Measurements from ENCODE around the gene AGTR1.
"Not testable (repeated sequence)": the region's sequence is repeated elsewhere in the genome, so short reads cannot be mapped to it uniquely, and the experiment has no call there.

Gene AGTR1

GRCh38 chr3:148758303-148758884 lies 60.7 kb downstream of the AGTR1 start:
- H3K36me3 Mint-ChIP-seq (ENCODE audit: low read depth): no peaks in the 10 kb centered on the region
- no peak overlapping the region for H3K4me3 Mint-ChIP-seq
- H3K4me1 Mint-ChIP-seq (ENCODE audit: low read depth): no peaks in the 10 kb centered on the region
- no peaks in the 10 kb centered on the region for H3K9me3 Mint-ChIP-seq
- H3K27me3 Mint-ChIP-seq (ENCODE audit: low read depth): no peaks in the 10 kb centered on the region
- no peak for DNase-seq (ENCODE audit: low spot score)
- no peak overlapping the region for H3K27ac Mint-ChIP-seq

GRCh38 chr3:148759430-148759829 lies 61.7 kb downstream of the AGTR1 start:
- DNase-seq (ENCODE audit: low spot score): no peak
- H3K4me1 Mint-ChIP-seq (ENCODE audit: low read depth): no peaks in the 10 kb centered on the region
- H3K36me3 Mint-ChIP-seq (ENCODE audit: low read depth): no peaks in the 10 kb centered on the region
- H3K27me3 Mint-ChIP-seq (ENCODE audit: low read depth): no peaks in the 10 kb centered on the region
- H3K4me3 Mint-ChIP-seq: no peak overlapping the region
- H3K9me3 Mint-ChIP-seq: no peaks in the 10 kb centered on the region
- no peak overlapping the region for H3K27ac Mint-ChIP-seq

- no peaks in the 10 kb centered on the region for H3K9me3 Mint-ChIP-seq
- no peaks in the 10 kb centered on the region for H3K4me1 Mint-ChIP-seq (ENCODE audit: low read depth)
- no peaks in the 10 kb centered on the region for H3K27me3 Mint-ChIP-seq (ENCODE audit: low read depth)
- no peak overlapping the region for H3K27ac Mint-ChIP-seq
- no peaks in the 10 kb centered on the region for H3K36me3 Mint-ChIP-seq (ENCODE audit: low read depth)
- H3K4me3 Mint-ChIP-seq: no peak overlapping the region
- DNase-seq (ENCODE audit: low spot score): no peak
These were observed 65.5 kb downstream of the AGTR1 start for GRCh38 chr3:148763156-148763680.

- Mint-ChIP-seq H3K4me1 (ENCODE audit: low read depth) (no peaks in the 10 kb centered on the region), H3K9me3 (no peaks in the 10 kb centered on the region), H3K36me3 (ENCODE audit: low read depth) (no peaks in the 10 kb centered on the region), H3K4me3 (no peak overlapping the region), H3K27me3 (ENCODE audit: low read depth) (no peaks in the 10 kb centered on the region), H3K27ac (no peak overlapping the region)
- DNase-seq (ENCODE audit: low spot score): no peak
These were observed 66.6 kb downstream of the AGTR1 start for GRCh38 chr3:148763986-148764935.

- Mint-ChIP-seq H3K27ac (no peak overlapping the region), H3K27me3 (ENCODE audit: low read depth) (no peaks in the 10 kb centered on the region), H3K4me1 (ENCODE audit: low read depth) (no peaks in the 10 kb centered on the region), H3K4me3 (no peak overlapping the region), H3K9me3 (no peaks in the 10 kb centered on the region), H3K36me3 (ENCODE audit: low read depth) (no peaks in the 10 kb centered on the region)
- DNase-seq (ENCODE audit: low spot score): no peak
These were observed 74.7 kb downstream of the AGTR1 start for GRCh38 chr3:148772361-148772760.

- H3K27me3 Mint-ChIP-seq (ENCODE audit: low read depth): no peaks in the 10 kb centered on the region
- no peaks in the 10 kb centered on the region for H3K36me3 Mint-ChIP-seq (ENCODE audit: low read depth)
- no peaks in the 10 kb centered on the region for H3K9me3 Mint-ChIP-seq
- H3K27ac Mint-ChIP-seq: no peak overlapping the region
- H3K4me1 Mint-ChIP-seq (ENCODE audit: low read depth): no peaks in the 10 kb centered on the region
- H3K4me3 Mint-ChIP-seq: no peak overlapping the region
- DNase-seq (ENCODE audit: low spot score): no peak
These were observed 75.1 kb downstream of the AGTR1 start for GRCh38 chr3:148772835-148773234.

GRCh38 chr3:148773805-148774204 lies 76.1 kb downstream of the AGTR1 start:
- Mint-ChIP-seq H3K27me3 (ENCODE audit: low read depth) (no peaks in the 10 kb centered on the region), H3K9me3 (no peaks in the 10 kb centered on the region), H3K36me3 (ENCODE audit: low read depth) (no peaks in the 10 kb centered on the region), H3K4me3 (no peak overlapping the region), H3K27ac (no peak overlapping the region), H3K4me1 (ENCODE audit: low read depth) (no peaks in the 10 kb centered on the region)
- DNase-seq (ENCODE audit: low spot score): no peak

GRCh38 chr3:148778926-148779325 lies 81.2 kb downstream of the AGTR1 start:
- H3K4me1 Mint-ChIP-seq (ENCODE audit: low read depth): no peaks in the 10 kb centered on the region
- DNase-seq (ENCODE audit: low spot score): no peak
- H3K9me3 Mint-ChIP-seq: no peaks in the 10 kb centered on the region
- H3K27me3 Mint-ChIP-seq (ENCODE audit: low read depth): no peaks in the 10 kb centered on the region
- H3K36me3 Mint-ChIP-seq (ENCODE audit: low read depth): no peaks in the 10 kb centered on the region
- no peak overlapping the region for H3K4me3 Mint-ChIP-seq
- no peak overlapping the region for H3K27ac Mint-ChIP-seq

GRCh38 chr3:148785026-148785425 lies 87.3 kb downstream of the AGTR1 start:
- not testable (repeated sequence) for H3K9me3 Mint-ChIP-seq; H3K4me3 Mint-ChIP-seq; H3K4me1 Mint-ChIP-seq (ENCODE audit: low read depth); H3K36me3 Mint-ChIP-seq (ENCODE audit: low read depth); H3K27ac Mint-ChIP-seq; H3K27me3 Mint-ChIP-seq (ENCODE audit: low read depth); DNase-seq (ENCODE audit: low spot score)

- not testable (repeated sequence) for H3K4me3 Mint-ChIP-seq
These were observed 88.5 kb downstream of the AGTR1 start for GRCh38 chr3:148786159-148786558.

GRCh38 chr3:148789146-148789545 lies 91.4 kb downstream of the AGTR1 start:
- Mint-ChIP-seq H3K36me3 (ENCODE audit: low read depth) (no peaks in the 10 kb centered on the region), H3K27ac (no peak overlapping the region)

More at GRCh38 chr3:148786159-148786558, 88.5 kb downstream of the AGTR1 start:
- H3K9me3 Mint-ChIP-seq; H3K27ac Mint-ChIP-seq; H3K27me3 Mint-ChIP-seq (ENCODE audit: low read depth); H3K4me1 Mint-ChIP-seq (ENCODE audit: low read depth); DNase-seq (ENCODE audit: low spot score); H3K36me3 Mint-ChIP-seq (ENCODE audit: low read depth): not testable (repeated sequence)

GRCh38 chr3:148789906-148790305 lies 92.2 kb downstream of the AGTR1 start:
- no peaks in the 10 kb centered on the region for H3K9me3 Mint-ChIP-seq
- no peaks in the 10 kb centered on the region for H3K36me3 Mint-ChIP-seq (ENCODE audit: low read depth)
- H3K4me1 Mint-ChIP-seq (ENCODE audit: low read depth): no peaks in the 10 kb centered on the region
- H3K4me3 Mint-ChIP-seq: no peak overlapping the region
- no peaks in the 10 kb centered on the region for H3K27me3 Mint-ChIP-seq (ENCODE audit: low read depth)
- H3K27ac Mint-ChIP-seq: no peak overlapping the region
- DNase-seq (ENCODE audit: low spot score): no peak

More at GRCh38 chr3:148789146-148789545, 91.4 kb downstream of the AGTR1 start:
- no peaks in the 10 kb centered on the region for H3K9me3 Mint-ChIP-seq
- H3K4me3 Mint-ChIP-seq: no peak overlapping the region
- no peak for DNase-seq (ENCODE audit: low spot score)
- H3K27me3 Mint-ChIP-seq (ENCODE audit: low read depth): no peaks in the 10 kb centered on the region
- H3K4me1 Mint-ChIP-seq (ENCODE audit: low read depth): no peaks in the 10 kb centered on the region

GRCh38 chr3:148790370-148790769 lies 92.7 kb downstream of the AGTR1 start:
- H3K4me3 Mint-ChIP-seq: no peak overlapping the region
- no peaks in the 10 kb centered on the region for H3K4me1 Mint-ChIP-seq (ENCODE audit: low read depth)
- H3K27me3 Mint-ChIP-seq (ENCODE audit: low read depth): no peaks in the 10 kb centered on the region
- H3K27ac Mint-ChIP-seq: no peak overlapping the region
- no peaks in the 10 kb centered on the region for H3K9me3 Mint-ChIP-seq
- DNase-seq (ENCODE audit: low spot score): no peak
- no peaks in the 10 kb centered on the region for H3K36me3 Mint-ChIP-seq (ENCODE audit: low read depth)

All from T-helper 2 cell treated with Interferon-gamma antibody and Interleukin-4, amounts not matched to agents 5 μg/mL and 100 μg/mL, for 36 hours (primary cell).